Measurements from ENCODE around the gene CHMP3. TPM values are rescaled to one million over a fixed set of nuclear protein-coding genes. Genes with fewer than 3 reads are reported as not detected.

The CHMP3 gene
- total RNA-seq, 1 experiment from 2014 or later: 63.4 TPM

DNA sequence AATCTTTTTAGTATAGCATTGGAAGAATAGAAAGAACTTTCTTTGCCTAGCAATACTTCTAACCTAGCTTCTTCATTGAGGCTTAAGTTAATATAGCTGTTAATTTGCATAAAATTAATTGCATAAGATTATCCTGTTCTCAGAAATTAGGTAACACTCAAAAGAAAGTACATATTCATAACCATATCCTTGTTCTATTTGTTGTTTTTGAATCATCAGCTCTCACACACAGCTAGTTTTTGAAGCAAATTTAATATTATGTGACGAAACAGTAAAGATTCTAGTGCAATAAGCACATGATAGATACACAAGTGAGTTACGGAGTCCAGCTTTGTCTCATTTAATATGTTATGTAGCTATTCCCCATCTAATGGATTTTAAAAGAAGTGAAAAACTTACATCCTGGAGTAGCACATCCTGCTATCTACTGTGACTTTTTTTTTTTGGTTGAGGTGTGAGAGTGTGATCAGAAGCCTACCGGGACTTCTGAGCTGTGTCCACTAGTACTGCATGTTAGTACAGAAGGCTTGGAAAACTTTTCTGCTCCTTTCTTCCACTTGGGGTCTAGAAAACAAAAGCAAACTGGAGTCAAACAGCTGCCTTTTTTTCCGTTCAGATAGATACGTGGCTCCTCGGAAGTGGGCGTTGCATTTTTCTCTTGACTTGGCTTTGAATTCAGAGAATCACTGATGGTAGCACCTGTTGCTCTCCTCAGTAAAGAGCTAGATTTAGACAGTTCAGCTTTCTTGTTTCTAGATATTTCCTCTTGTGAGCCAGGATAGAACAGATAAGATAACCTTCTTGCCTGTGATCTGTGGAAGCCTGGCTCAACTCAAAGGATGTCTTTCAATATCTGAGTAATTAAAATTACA, 94.8 kb downstream of the CHMP3 start:
- ChIA-PET RAD21 (ENCODE audit: low non-redundant PET in 1 of 2, low total read pairs in 2 of 2, uncharacterized antibody in 2 of 2, unreplicated experiment in 2 of 2) (no interaction called here), POLR2A (no interaction called here), CTCF (no interaction called here)
- BruUV-seq (replicated peaks): no TSS peak
- DNase-seq (ENCODE audit: low read depth, low spot score) (no peak), ATAC-seq (no peak)
- TF ChIP-seq, protein P1, sequence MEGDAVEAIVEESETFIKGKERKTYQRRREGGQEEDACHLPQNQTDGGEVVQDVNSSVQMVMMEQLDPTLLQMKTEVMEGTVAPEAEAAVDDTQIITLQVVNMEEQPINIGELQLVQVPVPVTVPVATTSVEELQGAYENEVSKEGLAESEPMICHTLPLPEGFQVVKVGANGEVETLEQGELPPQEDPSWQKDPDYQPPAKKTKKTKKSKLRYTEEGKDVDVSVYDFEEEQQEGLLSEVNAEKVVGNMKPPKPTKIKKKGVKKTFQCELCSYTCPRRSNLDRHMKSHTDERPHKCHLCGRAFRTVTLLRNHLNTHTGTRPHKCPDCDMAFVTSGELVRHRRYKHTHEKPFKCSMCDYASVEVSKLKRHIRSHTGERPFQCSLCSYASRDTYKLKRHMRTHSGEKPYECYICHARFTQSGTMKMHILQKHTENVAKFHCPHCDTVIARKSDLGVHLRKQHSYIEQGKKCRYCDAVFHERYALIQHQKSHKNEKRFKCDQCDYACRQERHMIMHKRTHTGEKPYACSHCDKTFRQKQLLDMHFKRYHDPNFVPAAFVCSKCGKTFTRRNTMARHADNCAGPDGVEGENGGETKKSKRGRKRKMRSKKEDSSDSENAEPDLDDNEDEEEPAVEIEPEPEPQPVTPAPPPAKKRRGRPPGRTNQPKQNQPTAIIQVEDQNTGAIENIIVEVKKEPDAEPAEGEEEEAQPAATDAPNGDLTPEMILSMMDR (IDR thresholded peaks at IDR 0.05 in 2 of 3, conservative IDR thresholded peaks at IDR 0.05 in 1 of 3; ENCODE audit: borderline replicate concordance in 1 of 3, insufficient read depth in 1 of 3, low read depth in 2 of 3, low read length in 2 of 3): no peak
- TF ChIP-seq ZNF274 (IDR thresholded peaks at IDR 0.05; ENCODE audit: low read depth, low read length) (no peak), SIN3A (IDR thresholded peaks at IDR 0.05; ENCODE audit: low read depth) (no peak), CEBPB (IDR thresholded peaks at IDR 0.05; ENCODE audit: low read depth) (no peak), TCF7L2 (IDR thresholded peaks at IDR 0.05; ENCODE audit: borderline replicate concordance, extremely low read depth, insufficient read depth, insufficient read length) (no peak), SP1 (IDR thresholded peaks at IDR 0.05; ENCODE audit: low read depth) (no peak), JUND (IDR thresholded peaks at IDR 0.05) (no peak), SRF (IDR thresholded peaks at IDR 0.05; ENCODE audit: low read depth) (no peak)
- TF ChIP-seq, protein P2, sequence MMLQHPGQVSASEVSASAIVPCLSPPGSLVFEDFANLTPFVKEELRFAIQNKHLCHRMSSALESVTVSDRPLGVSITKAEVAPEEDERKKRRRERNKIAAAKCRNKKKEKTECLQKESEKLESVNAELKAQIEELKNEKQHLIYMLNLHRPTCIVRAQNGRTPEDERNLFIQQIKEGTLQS (IDR thresholded peaks at IDR 0.05): no peak
- TF ChIP-seq, protein P3, sequence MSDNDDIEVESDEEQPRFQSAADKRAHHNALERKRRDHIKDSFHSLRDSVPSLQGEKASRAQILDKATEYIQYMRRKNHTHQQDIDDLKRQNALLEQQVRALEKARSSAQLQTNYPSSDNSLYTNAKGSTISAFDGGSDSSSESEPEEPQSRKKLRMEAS (IDR thresholded peaks at IDR 0.05): no peak
- no peaks in the 10 kb centered on the region for H4K20me1 ChIP-seq (ENCODE audit: insufficient read depth)
- no peaks in the 10 kb centered on the region for H3K9me2 ChIP-seq (ENCODE audit: insufficient read depth)
- no peak overlapping the region for H3K4me2 ChIP-seq (ENCODE audit: low read length)
- H3K9me3 ChIP-seq (ENCODE audit: control insufficient read depth in 1 of 2, insufficient read depth in 1 of 2, low read depth in 1 of 2, low read length in 2 of 2): no peaks in the 10 kb centered on the region
- H3K27me3 ChIP-seq (ENCODE audit: insufficient read depth, low read length): no peaks in the 10 kb centered on the region
- intact Hi-C loops (cut with micrococcal nuclease): no loop called here
- no peak overlapping the region for H2AFZ ChIP-seq (ENCODE audit: low read depth, low read length, poor library complexity, severe bottlenecking)
- H3K9ac ChIP-seq (ENCODE audit: low read length): no peak overlapping the region
- H3K4me3 ChIP-seq (replicated peaks in 1 of 2; ENCODE audit: low read depth in 1 of 2, low read length in 2 of 2): no peak overlapping the region
- H3K4me1 ChIP-seq (ENCODE audit: control insufficient read depth in 1 of 2, insufficient read depth in 2 of 2, low read length in 2 of 2): no peaks in the 10 kb centered on the region
- H3K79me2 ChIP-seq (ENCODE audit: insufficient read depth, low read length): no peaks in the 10 kb centered on the region
- peaks cover 44 to 59% of the 10 kb centered on the region in 2 experiments for H3K36me3 ChIP-seq (ENCODE audit: control insufficient read depth in 1 of 2, insufficient read depth in 2 of 2, low read length in 2 of 2)
- no peak overlapping the region for H3K27ac ChIP-seq (ENCODE audit: low read depth, low read length)

Measured in HCT116 (cell line).